ENCODE data around the gene PLEK2. TPM values are rescaled to one million over a fixed set of nuclear protein-coding genes. Genes with fewer than 3 reads are reported as not detected.

Gene PLEK2
- total RNA-seq, 1 experiment from 2014 or later, result 1.3 TPM

DNA sequence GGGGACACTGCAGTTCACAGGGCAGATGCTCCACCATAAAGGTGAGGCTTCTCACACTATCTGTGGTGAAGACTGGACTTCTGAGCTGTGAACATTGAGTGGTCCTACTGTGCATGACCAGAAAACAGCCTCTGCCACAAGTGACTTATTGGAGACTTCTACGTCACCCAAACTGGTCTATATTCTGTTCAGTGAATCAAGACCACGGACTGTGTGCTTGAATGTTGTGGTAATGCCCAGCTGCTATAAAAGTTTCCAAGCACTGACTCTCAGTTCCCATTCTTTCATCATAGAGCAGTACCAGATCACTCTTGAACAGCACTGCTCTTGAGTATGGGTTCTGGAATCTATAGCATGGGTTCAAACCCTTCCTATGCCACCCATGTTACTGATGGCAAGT lies 4.8 kb upstream of the PLEK2 start:
- TF ChIP-seq, protein P1, sequence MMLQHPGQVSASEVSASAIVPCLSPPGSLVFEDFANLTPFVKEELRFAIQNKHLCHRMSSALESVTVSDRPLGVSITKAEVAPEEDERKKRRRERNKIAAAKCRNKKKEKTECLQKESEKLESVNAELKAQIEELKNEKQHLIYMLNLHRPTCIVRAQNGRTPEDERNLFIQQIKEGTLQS (CRISPR knock-in tag; conservative IDR thresholded peaks at IDR 0.05), result no peak
- TF ChIP-seq CTCF (IDR thresholded peaks at IDR 0.05) (no peak), NFATC4 (CRISPR knock-in tag; IDR thresholded peaks at IDR 0.05) (no peak)
- TF ChIP-seq, protein P2, sequence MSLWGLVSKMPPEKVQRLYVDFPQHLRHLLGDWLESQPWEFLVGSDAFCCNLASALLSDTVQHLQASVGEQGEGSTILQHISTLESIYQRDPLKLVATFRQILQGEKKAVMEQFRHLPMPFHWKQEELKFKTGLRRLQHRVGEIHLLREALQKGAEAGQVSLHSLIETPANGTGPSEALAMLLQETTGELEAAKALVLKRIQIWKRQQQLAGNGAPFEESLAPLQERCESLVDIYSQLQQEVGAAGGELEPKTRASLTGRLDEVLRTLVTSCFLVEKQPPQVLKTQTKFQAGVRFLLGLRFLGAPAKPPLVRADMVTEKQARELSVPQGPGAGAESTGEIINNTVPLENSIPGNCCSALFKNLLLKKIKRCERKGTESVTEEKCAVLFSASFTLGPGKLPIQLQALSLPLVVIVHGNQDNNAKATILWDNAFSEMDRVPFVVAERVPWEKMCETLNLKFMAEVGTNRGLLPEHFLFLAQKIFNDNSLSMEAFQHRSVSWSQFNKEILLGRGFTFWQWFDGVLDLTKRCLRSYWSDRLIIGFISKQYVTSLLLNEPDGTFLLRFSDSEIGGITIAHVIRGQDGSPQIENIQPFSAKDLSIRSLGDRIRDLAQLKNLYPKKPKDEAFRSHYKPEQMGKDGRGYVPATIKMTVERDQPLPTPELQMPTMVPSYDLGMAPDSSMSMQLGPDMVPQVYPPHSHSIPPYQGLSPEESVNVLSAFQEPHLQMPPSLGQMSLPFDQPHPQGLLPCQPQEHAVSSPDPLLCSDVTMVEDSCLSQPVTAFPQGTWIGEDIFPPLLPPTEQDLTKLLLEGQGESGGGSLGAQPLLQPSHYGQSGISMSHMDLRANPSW (CRISPR knock-in tag; conservative IDR thresholded peaks at IDR 0.05; ENCODE audit: low read depth), result no peak
- Mint-ChIP-seq H3K27ac (no peak overlapping the region), H3K27me3 (ENCODE audit: low read depth) (peaks cover 24% of the 10 kb centered on the region), H3K4me3 (no peak overlapping the region), H3K4me1 (peaks cover 4% of the 10 kb centered on the region), H3K9me3 (no peaks in the 10 kb centered on the region), H3K36me3 (no peaks in the 10 kb centered on the region)
- DNase-seq (ENCODE audit: low spot score) (no peak), ATAC-seq (no peak)
- CTCF ChIA-PET, result interaction anchor here (1.2 to 3.8 kb wide), 3 partner anchors 10 to 131 kb away, joined by 5 to 17 read pairs (median 6); partner anchors contain the start of gene ATP6V1D
- POLR2A ChIA-PET, result no interaction called here

DNA sequence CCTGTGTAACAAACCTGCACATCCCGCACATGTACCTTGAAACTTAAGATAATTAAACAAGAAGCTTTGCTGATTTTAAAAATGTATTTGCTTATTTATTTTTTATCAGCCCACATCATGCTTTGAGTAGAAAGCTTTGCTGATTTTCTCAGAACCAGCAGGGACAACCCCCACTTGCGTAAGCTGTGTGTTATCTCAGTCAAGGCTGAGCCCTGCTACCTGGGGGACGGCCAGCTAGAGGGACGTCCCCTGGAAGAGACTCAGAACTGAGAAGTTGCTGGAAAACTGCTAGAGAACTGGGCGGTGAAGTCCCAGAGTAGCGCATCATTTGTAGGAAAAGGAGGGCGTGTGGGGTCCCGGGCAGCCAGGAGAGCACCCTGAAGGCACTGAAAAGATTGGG lies 4.1 kb upstream of the PLEK2 start:
- H3K27me3 Mint-ChIP-seq (ENCODE audit: low read depth), result peaks cover 31% of the 10 kb centered on the region
- no peak overlapping the region for H3K27ac Mint-ChIP-seq
- TF ChIP-seq CREB1 (CRISPR knock-in tag; IDR thresholded peaks at IDR 0.05), result no peak
- no peak for TF ChIP-seq OVOL2 (CRISPR knock-in tag; IDR thresholded peaks at IDR 0.05; ENCODE audit: borderline replicate concordance)
- no peak for TF ChIP-seq JAZF1 (CRISPR knock-in tag; IDR thresholded peaks at IDR 0.05)
- TF ChIP-seq, protein P3, sequence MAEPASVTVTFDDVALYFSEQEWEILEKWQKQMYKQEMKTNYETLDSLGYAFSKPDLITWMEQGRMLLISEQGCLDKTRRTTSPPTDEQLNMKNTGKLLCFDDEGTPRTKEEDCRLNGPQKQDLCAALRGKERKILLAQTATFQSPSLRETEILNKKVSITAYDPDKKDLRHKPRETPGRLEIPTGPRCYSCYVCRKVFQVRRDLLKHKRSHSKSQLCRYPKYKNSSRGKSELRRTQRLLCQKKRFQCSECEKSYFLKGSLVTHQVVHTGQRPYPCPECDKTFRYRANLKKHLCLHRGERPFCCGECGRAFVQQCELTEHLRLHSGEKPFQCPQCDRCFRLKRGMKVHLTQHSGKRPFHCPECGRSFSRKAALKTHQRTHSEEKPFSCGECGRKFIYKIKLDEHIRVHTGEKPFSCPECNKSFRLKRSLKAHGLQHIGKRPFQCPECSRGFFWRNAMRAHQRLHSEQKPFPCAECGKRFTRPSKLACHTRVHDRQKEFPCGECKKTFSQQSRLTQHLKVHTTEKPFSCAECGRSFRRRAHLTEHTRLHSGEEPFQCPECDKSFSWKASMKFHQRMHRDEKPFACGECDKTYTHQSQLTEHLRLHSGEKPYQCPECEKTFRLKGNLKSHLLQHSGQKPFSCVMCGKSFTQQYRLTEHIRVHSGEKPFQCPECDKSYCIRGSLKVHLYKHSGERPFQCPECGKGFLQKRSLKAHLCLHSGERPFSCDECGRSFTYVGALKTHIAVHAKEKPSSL (CRISPR knock-in tag; conservative IDR thresholded peaks at IDR 0.05), result no peak
- TF ChIP-seq MYBL2 (CRISPR knock-in tag; IDR thresholded peaks at IDR 0.05), result no peak
- TF ChIP-seq, protein P4, sequence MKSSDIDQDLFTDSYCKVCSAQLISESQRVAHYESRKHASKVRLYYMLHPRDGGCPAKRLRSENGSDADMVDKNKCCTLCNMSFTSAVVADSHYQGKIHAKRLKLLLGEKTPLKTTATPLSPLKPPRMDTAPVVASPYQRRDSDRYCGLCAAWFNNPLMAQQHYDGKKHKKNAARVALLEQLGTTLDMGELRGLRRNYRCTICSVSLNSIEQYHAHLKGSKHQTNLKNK (CRISPR knock-in tag; IDR thresholded peaks at IDR 0.05), result no peak
- TF ChIP-seq ELF4 (CRISPR knock-in tag; IDR thresholded peaks at IDR 0.05; ENCODE audit: low read depth), result no peak
- TF ChIP-seq, protein P5, sequence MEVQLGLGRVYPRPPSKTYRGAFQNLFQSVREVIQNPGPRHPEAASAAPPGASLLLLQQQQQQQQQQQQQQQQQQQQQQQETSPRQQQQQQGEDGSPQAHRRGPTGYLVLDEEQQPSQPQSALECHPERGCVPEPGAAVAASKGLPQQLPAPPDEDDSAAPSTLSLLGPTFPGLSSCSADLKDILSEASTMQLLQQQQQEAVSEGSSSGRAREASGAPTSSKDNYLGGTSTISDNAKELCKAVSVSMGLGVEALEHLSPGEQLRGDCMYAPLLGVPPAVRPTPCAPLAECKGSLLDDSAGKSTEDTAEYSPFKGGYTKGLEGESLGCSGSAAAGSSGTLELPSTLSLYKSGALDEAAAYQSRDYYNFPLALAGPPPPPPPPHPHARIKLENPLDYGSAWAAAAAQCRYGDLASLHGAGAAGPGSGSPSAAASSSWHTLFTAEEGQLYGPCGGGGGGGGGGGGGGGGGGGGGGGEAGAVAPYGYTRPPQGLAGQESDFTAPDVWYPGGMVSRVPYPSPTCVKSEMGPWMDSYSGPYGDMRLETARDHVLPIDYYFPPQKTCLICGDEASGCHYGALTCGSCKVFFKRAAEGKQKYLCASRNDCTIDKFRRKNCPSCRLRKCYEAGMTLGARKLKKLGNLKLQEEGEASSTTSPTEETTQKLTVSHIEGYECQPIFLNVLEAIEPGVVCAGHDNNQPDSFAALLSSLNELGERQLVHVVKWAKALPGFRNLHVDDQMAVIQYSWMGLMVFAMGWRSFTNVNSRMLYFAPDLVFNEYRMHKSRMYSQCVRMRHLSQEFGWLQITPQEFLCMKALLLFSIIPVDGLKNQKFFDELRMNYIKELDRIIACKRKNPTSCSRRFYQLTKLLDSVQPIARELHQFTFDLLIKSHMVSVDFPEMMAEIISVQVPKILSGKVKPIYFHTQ (CRISPR knock-in tag; IDR thresholded peaks at IDR 0.05), result no peak
- TF ChIP-seq FOXP4 (CRISPR knock-in tag; IDR thresholded peaks at IDR 0.05), result no peak
- TF ChIP-seq EMX1 (CRISPR knock-in tag; IDR thresholded peaks at IDR 0.05), result no peak
- TF ChIP-seq CTCF (IDR thresholded peaks at IDR 0.05), result no peak
- no peak for TF ChIP-seq SMAD3 (CRISPR knock-in tag; IDR thresholded peaks at IDR 0.05; ENCODE audit: borderline replicate concordance)

More for the DNA sequence above, 4.1 kb upstream of the PLEK2 start:
- H3K4me3 Mint-ChIP-seq, result no peak overlapping the region
- no peaks in the 10 kb centered on the region for H3K9me3 Mint-ChIP-seq
- H3K36me3 Mint-ChIP-seq, result no peaks in the 10 kb centered on the region
- POLR2A ChIA-PET, result no interaction called here
- ATAC-seq, result no peak
- CTCF ChIA-PET, result interaction anchor here (0.6 to 3.8 kb wide), 4 partner anchors 11 to 766 kb away, joined by 3 to 17 read pairs (median 6); partner anchors contain the start of gene ATP6V1D
- no peak for DNase-seq (ENCODE audit: low spot score)
- H3K4me1 Mint-ChIP-seq, result peaks cover 7% of the 10 kb centered on the region
